ENCODE data around the gene MARK3. TPM values are rescaled to one million over a fixed set of nuclear protein-coding genes. Genes with fewer than 3 reads are reported as not detected.

The MARK3 gene
- total and polyA plus RNA-seq, 10 of the 15 experiments (the other 5 are each of a cell fraction or from before 2014, with no cell fraction given), result 10.7 to 75.1 (median 41.4) TPM

DNA sequence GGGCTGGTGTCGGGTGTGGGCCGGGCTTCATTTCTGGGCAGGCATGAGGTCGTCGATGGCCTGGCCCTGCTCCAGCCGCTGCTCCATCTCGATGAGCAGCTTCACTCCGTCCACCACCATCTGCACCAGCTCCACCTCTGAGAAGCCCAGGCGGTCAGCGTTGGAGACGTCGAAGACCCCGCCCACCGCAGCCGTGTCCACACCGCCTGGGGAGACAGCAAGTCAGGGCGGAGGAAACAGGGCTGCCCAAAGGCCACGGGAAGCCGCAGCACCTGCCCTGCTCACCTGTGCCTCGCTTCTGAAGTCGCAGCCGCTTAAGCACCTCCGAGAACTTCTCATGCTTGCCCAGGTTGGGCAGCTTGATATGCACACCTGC, 134.6 kb downstream of the MARK3 start:
- POLR2A ChIA-PET, result interaction anchor here (1.3 kb wide), 1 partner anchor 24 kb away, joined by 4 read pairs; no protein-coding TSS in a partner anchor
- DNase-seq (ENCODE audit: low read depth, low spot score) (no peak), FAIRE-seq (no peak), ATAC-seq (no peak)
- CTCF ChIA-PET, result interaction anchor here (1.3 to 6.5 kb wide), 4 partner anchors 9 to 38 kb away, joined by 4 to 53 read pairs (median 22); partner anchors contain the start of gene TRMT61A
- WGBS (ENCODE audit: insufficient coverage, insufficient replicate concordance, low lambda C conversion rate, missing lambda C conversion rate), result 57% methylated on average over 22 of the region's 22 CpGs
- Histone ChIP-seq H3K27ac (ENCODE audit: control insufficient read depth, insufficient read depth) (no peak overlapping the region), H3K79me2 (ENCODE audit: control insufficient read depth, insufficient read depth, low read length) (no peaks in the 10 kb centered on the region), H3K9ac (ENCODE audit: control insufficient read depth, insufficient read depth, low read length) (no peak overlapping the region), H3K4me2 (ENCODE audit: control insufficient read depth, insufficient read depth) (no peak overlapping the region; the same call in 1 of the 2 replicates), H3K36me3 (ENCODE audit: control insufficient read depth in 2 of 2, insufficient read depth in 2 of 2, low read length in 1 of 2) (no peaks in the 10 kb centered on the region), H3K27me3 (replicated peaks in 1 of 2; ENCODE audit: control insufficient read depth in 2 of 2, insufficient read depth in 2 of 2, low read length in 1 of 2) (peaks cover 2% of the 10 kb centered on the region in 2 experiments; a peak in 2 of 4 replicates), H3K4me3 (no peak overlapping the region), H3K4me1 (ENCODE audit: control insufficient read depth, insufficient read depth, low read length) (peaks cover 25% of the 10 kb centered on the region), H4K20me1 (ENCODE audit: control insufficient read depth, insufficient read depth) (no peaks in the 10 kb centered on the region), H2AFZ (ENCODE audit: control insufficient read depth, low read depth, low read length) (no peak overlapping the region), H3K9me3 (replicated peaks; ENCODE audit: control insufficient read depth, insufficient read depth, low read length) (no peaks in the 10 kb centered on the region; the same call in 2 of the 3 replicates)
- in situ Hi-C loops (cut with MboI), result loop anchor here (5.0 kb wide), 1 partner anchor 37 kb away; no protein-coding TSS in a partner anchor
- intact Hi-C loops (cut with micrococcal nuclease; ENCODE audit: unreplicated experiment), result no loop called here
- RAD21 ChIA-PET (ENCODE audit: unreplicated experiment), result interaction anchor here (0.6 to 2.2 kb wide), 2 partner anchors 28 to 44 kb away, joined by 3 to 25 read pairs; no protein-coding TSS in a partner anchor
- no TSS peak for BruUV-seq (replicated peaks)
- SMC1A ChIA-PET (ENCODE audit: uncharacterized antibody, unreplicated experiment), result interaction anchor here (1.0 to 1.8 kb wide), 3 partner anchors 15 to 38 kb away, joined by 3 to 13 read pairs (median 3); no protein-coding TSS in a partner anchor
- TF ChIP-seq, protein P1, sequence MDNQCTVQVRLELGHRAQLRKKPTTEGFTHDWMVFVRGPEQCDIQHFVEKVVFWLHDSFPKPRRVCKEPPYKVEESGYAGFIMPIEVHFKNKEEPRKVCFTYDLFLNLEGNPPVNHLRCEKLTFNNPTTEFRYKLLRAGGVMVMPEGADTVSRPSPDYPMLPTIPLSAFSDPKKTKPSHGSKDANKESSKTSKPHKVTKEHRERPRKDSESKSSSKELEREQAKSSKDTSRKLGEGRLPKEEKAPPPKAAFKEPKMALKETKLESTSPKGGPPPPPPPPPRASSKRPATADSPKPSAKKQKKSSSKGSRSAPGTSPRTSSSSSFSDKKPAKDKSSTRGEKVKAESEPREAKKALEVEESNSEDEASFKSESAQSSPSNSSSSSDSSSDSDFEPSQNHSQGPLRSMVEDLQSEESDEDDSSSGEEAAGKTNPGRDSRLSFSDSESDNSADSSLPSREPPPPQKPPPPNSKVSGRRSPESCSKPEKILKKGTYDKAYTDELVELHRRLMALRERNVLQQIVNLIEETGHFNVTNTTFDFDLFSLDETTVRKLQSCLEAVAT (IDR thresholded peaks at IDR 0.05), result 0 out of 2 replicates have a peak, but pooled peaks have one; percentile 21
- TF ChIP-seq NFYB (IDR thresholded peaks at IDR 0.05; ENCODE audit: insufficient read depth, low read depth, low read length), result no peak

DNA sequence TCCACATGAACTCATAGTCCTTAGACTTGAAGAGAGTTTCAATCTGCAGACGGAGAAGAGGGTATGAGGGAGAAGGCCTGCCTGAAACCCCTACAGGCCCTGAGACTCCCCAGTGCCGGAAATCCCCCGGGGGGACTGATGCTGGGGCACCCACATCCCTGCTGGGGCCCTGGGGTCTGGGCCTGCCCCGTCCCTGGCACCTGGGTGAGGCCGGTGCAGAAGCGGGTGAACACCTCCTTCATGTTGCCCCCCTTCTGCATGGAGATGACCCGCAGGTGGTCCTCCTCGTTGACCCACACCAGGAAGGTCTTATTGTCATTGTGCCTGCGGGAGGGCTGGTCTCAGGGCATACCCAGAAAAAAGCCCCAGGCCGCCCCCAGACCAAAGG, 135.0 kb downstream of the MARK3 start:
- POLR2A ChIA-PET, result interaction anchor here (1.3 kb wide), 1 partner anchor 24 kb away, joined by 4 read pairs; no protein-coding TSS in a partner anchor
- RAD21 ChIA-PET (ENCODE audit: unreplicated experiment), result interaction anchor here (0.6 to 1.4 kb wide), 3 partner anchors 10 to 44 kb away, joined by 3 to 7 read pairs (median 5); no protein-coding TSS in a partner anchor
- Histone ChIP-seq H2AFZ (ENCODE audit: control insufficient read depth, low read depth, low read length) (peak overlapping the region; percentile 62; the same call in 1 of the 2 replicates), H3K9ac (ENCODE audit: control insufficient read depth, insufficient read depth, low read length) (peak overlapping the region; percentile 34; the same call in 1 of the 2 replicates), H3K4me3 (no peak overlapping the region), H3K9me3 (replicated peaks; ENCODE audit: control insufficient read depth, insufficient read depth, low read length) (no peaks in the 10 kb centered on the region; the same call in 2 of the 3 replicates), H4K20me1 (ENCODE audit: control insufficient read depth, insufficient read depth) (no peaks in the 10 kb centered on the region), H3K79me2 (ENCODE audit: control insufficient read depth, insufficient read depth, low read length) (no peaks in the 10 kb centered on the region), H3K4me1 (ENCODE audit: control insufficient read depth, insufficient read depth, low read length) (peaks cover 25% of the 10 kb centered on the region), H3K36me3 (ENCODE audit: control insufficient read depth in 2 of 2, insufficient read depth in 2 of 2, low read length in 1 of 2) (no peaks in the 10 kb centered on the region), H3K27me3 (replicated peaks in 1 of 2; ENCODE audit: control insufficient read depth in 2 of 2, insufficient read depth in 2 of 2, low read length in 1 of 2) (peaks cover 2% of the 10 kb centered on the region in 2 experiments; a peak in 2 of 4 replicates), H3K4me2 (ENCODE audit: control insufficient read depth, insufficient read depth) (peak overlapping the region; percentile 97), H3K27ac (ENCODE audit: control insufficient read depth, insufficient read depth) (no peak overlapping the region)
- TF ChIP-seq POLR2AphosphoS5 (IDR thresholded peaks at IDR 0.05; ENCODE audit: low read length), result no peak
- TF ChIP-seq, protein P2, sequence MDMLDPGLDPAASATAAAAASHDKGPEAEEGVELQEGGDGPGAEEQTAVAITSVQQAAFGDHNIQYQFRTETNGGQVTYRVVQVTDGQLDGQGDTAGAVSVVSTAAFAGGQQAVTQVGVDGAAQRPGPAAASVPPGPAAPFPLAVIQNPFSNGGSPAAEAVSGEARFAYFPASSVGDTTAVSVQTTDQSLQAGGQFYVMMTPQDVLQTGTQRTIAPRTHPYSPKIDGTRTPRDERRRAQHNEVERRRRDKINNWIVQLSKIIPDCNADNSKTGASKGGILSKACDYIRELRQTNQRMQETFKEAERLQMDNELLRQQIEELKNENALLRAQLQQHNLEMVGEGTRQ (IDR thresholded peaks at IDR 0.05; ENCODE audit: borderline replicate concordance, low read depth, low read length), result no peak
- CTCF ChIA-PET, result interaction anchor here (0.7 to 6.5 kb wide), 4 partner anchors 9 to 1806 kb away, joined by 3 to 53 read pairs (median 22); partner anchors contain the start of gene TRMT61A
- no peak for FAIRE-seq
- in situ Hi-C loops (cut with MboI), result no loop called here
- no TSS peak for BruUV-seq (replicated peaks)
- SMC1A ChIA-PET (ENCODE audit: uncharacterized antibody, unreplicated experiment), result interaction anchor here (1.6 to 1.7 kb wide), 2 partner anchors 23 to 37 kb away, joined by 3 to 5 read pairs; no protein-coding TSS in a partner anchor
- intact Hi-C loops (cut with micrococcal nuclease; ENCODE audit: unreplicated experiment), result no loop called here
- 7% methylated on average over 10 of the region's 10 CpGs for WGBS (ENCODE audit: insufficient coverage, insufficient replicate concordance, low lambda C conversion rate, missing lambda C conversion rate)
- DNase-seq (ENCODE audit: low read depth, low spot score), result no peak
- peak; percentile 29 for ATAC-seq

Data from GM12878 (cell line).